H9 (cell line): ENCODE data around the gene THBS1. TPM values are rescaled to one million over a fixed set of nuclear protein-coding genes. Genes with fewer than 3 reads are reported as not detected.
A peak's percentile ranks its signal among the peaks of the same experiment; 100 is the strongest.

Experiments
- DNase-seq: peaks from one replicate; pipeline ENCODE4 v3.0.0-alpha.2; 2017
- H2AFZ ChIP-seq: one replicate; pipeline ENCODE4 v1.6.1; 2013; ENCODE audit warnings: mild to moderate bottlenecking, low read length, control low read depth, moderate library complexity
- H2AK5ac ChIP-seq: 2 replicates; pipeline ENCODE4 v1.6.1; 2013; ENCODE audit warnings: low read length, control low read depth, mixed read lengths; ENCODE audit not compliant: insufficient read length
- H2BK120ac ChIP-seq: one replicate; pipeline ENCODE4 v1.6.1; 2013; ENCODE audit warnings: low read depth, mild to moderate bottlenecking, low read length, control low read depth, inconsistent platforms; ENCODE audit not compliant: poor library complexity, severe bottlenecking
- H2BK12ac ChIP-seq: 2 replicates; pipeline ENCODE4 v1.6.1; 2013; ENCODE audit warnings: low read length, control low read depth, mixed read lengths, low read depth; ENCODE audit not compliant: insufficient read length
- H2BK15ac ChIP-seq: 2 replicates; pipeline ENCODE4 v1.6.1; 2013; ENCODE audit warnings: low read depth, low read length, control low read depth
- H2BK20ac ChIP-seq: one replicate; pipeline ENCODE4 v1.6.1; 2013; ENCODE audit warnings: low read depth, mild to moderate bottlenecking, low read length, control low read depth, inconsistent platforms; ENCODE audit not compliant: poor library complexity, severe bottlenecking
- H2BK5ac ChIP-seq: 2 replicates; pipeline ENCODE4 v1.6.1; 2013; ENCODE audit warnings: low read length, control low read depth, mixed read lengths; ENCODE audit not compliant: insufficient read length
- H3K14ac ChIP-seq: 2 replicates; pipeline ENCODE4 v1.6.1; 2013; ENCODE audit warnings: low read length, control low read depth; ENCODE audit not compliant: insufficient read depth
- H3K18ac ChIP-seq: 2 replicates; pipeline ENCODE4 v1.6.1; 2013; ENCODE audit warnings: low read depth, mild to moderate bottlenecking, mixed read lengths, low read length, control low read depth; ENCODE audit not compliant: insufficient read length
- H3K23ac ChIP-seq: 2 replicates; pipeline ENCODE4 v1.6.1; 2013; ENCODE audit warnings: low read length, control low read depth, mixed read lengths, low read depth; ENCODE audit not compliant: insufficient read length
- H3K23me2 ChIP-seq: 2 replicates; pipeline ENCODE4 v1.6.1; 2013; ENCODE audit warnings: low read depth, mild to moderate bottlenecking, mixed read lengths, low read length, control low read depth; ENCODE audit not compliant: insufficient read length, poor library complexity, severe bottlenecking
- H3K27ac ChIP-seq: 2 replicates; pipeline ENCODE4 v1.5.1; 2013; ENCODE audit warnings: low read length, control low read depth, mixed read lengths, low read depth; ENCODE audit not compliant: insufficient read length
- H3K27me3 ChIP-seq: 2 replicates; pipeline ENCODE4 v1.6.1; 2013; ENCODE audit warnings: low read length, control low read depth, inconsistent platforms; ENCODE audit not compliant: insufficient read depth
- H3K4ac ChIP-seq: 2 replicates; pipeline ENCODE4 v1.6.1; 2013; ENCODE audit warnings: low read depth, mild to moderate bottlenecking, control low read depth, inconsistent platforms, low read length, moderate library complexity
- H3K4me1 ChIP-seq: 2 replicates; pipeline ENCODE4 v1.6.1; 2013; ENCODE audit warnings: low read length, control low read depth, inconsistent platforms; ENCODE audit not compliant: insufficient read depth
- H3K4me2 ChIP-seq: 2 replicates; pipeline ENCODE4 v1.6.1; 2013; ENCODE audit warnings: low read length, control low read depth, mixed read lengths; ENCODE audit not compliant: insufficient read length, insufficient read depth
- H3K56ac ChIP-seq: 2 replicates; pipeline ENCODE4 v1.6.1; 2013; ENCODE audit warnings: low read depth, mild to moderate bottlenecking, mixed read lengths, low read length, control low read depth; ENCODE audit not compliant: insufficient read length
- H3K79me1 ChIP-seq: 2 replicates; pipeline ENCODE4 v1.6.1; 2013; ENCODE audit warnings: low read depth, mild to moderate bottlenecking, moderate library complexity, low read length, control low read depth, inconsistent platforms; ENCODE audit not compliant: insufficient read depth, poor library complexity, severe bottlenecking
- H3K79me2 ChIP-seq: 2 replicates; pipeline ENCODE4 v1.6.1; 2013; ENCODE audit warnings: low read length, control low read depth, inconsistent platforms; ENCODE audit not compliant: insufficient read depth
- H3K9ac ChIP-seq: 2 replicates; pipeline ENCODE4 v1.6.1; 2013; ENCODE audit warnings: low read length, control low read depth, mixed read lengths; ENCODE audit not compliant: insufficient read length; ENCODE audit errors: extremely low read depth
- H3K9me3 ChIP-seq: one replicate; pipeline ENCODE4 v1.6.1; 2013; ENCODE audit warnings: low read depth, low read length, inconsistent platforms; ENCODE audit not compliant: control insufficient read depth
- H3T11ph ChIP-seq: one replicate; pipeline ENCODE4 v1.6.1; 2013; ENCODE audit warnings: mild to moderate bottlenecking, low read length, control low read depth, inconsistent platforms
- H4K20me1 ChIP-seq: one replicate; pipeline ENCODE4 v1.6.1; 2013; ENCODE audit not compliant: control insufficient read depth, insufficient read length, insufficient read depth
- H4K5ac ChIP-seq: 2 replicates; pipeline ENCODE4 v1.6.1; 2013; ENCODE audit warnings: low read depth, mild to moderate bottlenecking, mixed read lengths, low read length, control low read depth; ENCODE audit not compliant: insufficient read length
- H4K8ac ChIP-seq: replicated peaks from 2 replicates; pipeline ENCODE4 v1.6.1; 2013; ENCODE audit warnings: low read length, control low read depth, mixed read lengths, low read depth; ENCODE audit not compliant: insufficient read length
- H4K91ac ChIP-seq: 2 replicates; pipeline ENCODE4 v1.6.1; 2013; ENCODE audit warnings: low read depth, mild to moderate bottlenecking, moderate library complexity, mixed read lengths, low read length, control low read depth; ENCODE audit not compliant: insufficient read length
- H3K27ac Mint-ChIP-seq, 3 experiments: 2 replicates in 2 of 3; 3 replicates in 1 of 3; pipeline ENCODE4 v1.8.0; 2020 to 2021; ENCODE audit warnings: mixed read lengths in 3 of 3, mild to moderate bottlenecking in 1 of 3, moderate library complexity in 1 of 3
- H3K27me3 Mint-ChIP-seq: 2 replicates; pipeline ENCODE4 v1.8.0; 2021; ENCODE audit warnings: low read depth, mild to moderate bottlenecking, moderate library complexity, mixed read lengths
- H3K36me3 Mint-ChIP-seq, 3 experiments: 2 replicates in 2 of 3; 3 replicates in 1 of 3; pipeline ENCODE4 v1.8.0; 2020 to 2021; ENCODE audit warnings: low read depth in 3 of 3, mixed read lengths in 3 of 3; ENCODE audit not compliant: insufficient read depth in 1 of 3
- H3K4me1 Mint-ChIP-seq, 2 experiments: 2 replicates each; pipeline ENCODE4 v1.8.0; 2020; ENCODE audit warnings: mixed read lengths in 2 of 2
- H3K4me3 Mint-ChIP-seq, 2 experiments: 2 replicates in 1 of 2; 3 replicates in 1 of 2; pipeline ENCODE4 v1.8.0; 2020 to 2021; ENCODE audit warnings: mild to moderate bottlenecking in 2 of 2, mixed read lengths in 2 of 2, moderate library complexity in 1 of 2
- H3K9me3 Mint-ChIP-seq, 2 experiments: 2 replicates in 1 of 2; 3 replicates in 1 of 2; pipeline ENCODE4 v1.8.0; 2020; ENCODE audit warnings: mild to moderate bottlenecking in 2 of 2, mixed read lengths in 2 of 2, moderate library complexity in 1 of 2
- CTCF ChIP-seq: fragments of 200-600 bp; sonication (generic); conservative IDR thresholded peaks from 3 replicates; pipeline ENCODE4 v1.8.0; 2021; ENCODE audit warnings: antibody characterized with exemption, mild to moderate bottlenecking
- WGBS: extraction: QIAGEN DNeasy Blood & Tissue Kit; methylation state at CpG from one replicate; pipeline ENCODE4 v1.1.7; 2013; ENCODE audit warnings: missing lambda C conversion rate, low lambda C conversion rate, mixed read lengths; ENCODE audit not compliant: insufficient read length; ENCODE audit errors: extremely low coverage; 5-methylcytosine and 5-hydroxymethylcytosine counted together
- total RNA-seq: library from RNA; stranded (reverse); gene quantifications from 2 replicates; pipeline ENCODE4 v1.2.1, GENCODE V29; 2021

The THBS1 gene
- total RNA-seq, 1 experiment from 2014 or later = 72.1 TPM

- H2BK5ac ChIP-seq = no peak overlapping the region
- H3K4me2 ChIP-seq = no peak overlapping the region
- no peak overlapping the region for H3K4me3 Mint-ChIP-seq
- H2BK120ac ChIP-seq = no peak overlapping the region
- no peak overlapping the region for H3K27ac ChIP-seq
- H3K23me2 ChIP-seq = no peaks in the 10 kb centered on the region
- H2BK20ac ChIP-seq = no peak overlapping the region
- H3K36me3 Mint-ChIP-seq = peaks cover 59 to 100% (median 98%) of the 10 kb centered on the region in 3 experiments; a peak in 6 of 7 replicates
- no peak overlapping the region for H3K18ac ChIP-seq
- H3K14ac ChIP-seq = no peak overlapping the region
- no peaks in the 10 kb centered on the region for H3K4me1 ChIP-seq
- H3T11ph ChIP-seq = no peak overlapping the region
- peak overlapping the region in 1 of 3 experiments; percentile 71; a peak in 1 of 7 replicates for H3K27ac Mint-ChIP-seq
- WGBS = no CpG with 5 or more reads among the region's 13 CpGs
- H2AFZ ChIP-seq = no peak overlapping the region
- H3K4me1 Mint-ChIP-seq = peaks cover 0 to 2% of the 10 kb centered on the region in 2 experiments; a peak in 2 of 4 replicates
- H3K79me2 ChIP-seq = no peaks in the 10 kb centered on the region
- no peak for DNase-seq
- no peak for TF ChIP-seq CTCF
- H3K23ac ChIP-seq = no peak overlapping the region
- H3K9ac ChIP-seq = no peak overlapping the region
- no peaks in the 10 kb centered on the region for H3K79me1 ChIP-seq
- H3K56ac ChIP-seq = no peak overlapping the region
- H3K9me3 ChIP-seq = no peaks in the 10 kb centered on the region
- H4K20me1 ChIP-seq = no peaks in the 10 kb centered on the region
- no peak overlapping the region for H3K4ac ChIP-seq
- H4K5ac ChIP-seq = no peak overlapping the region
- no peak overlapping the region for H2AK5ac ChIP-seq
- no peak overlapping the region for H2BK15ac ChIP-seq
- no peak overlapping the region for H2BK12ac ChIP-seq
- H4K91ac ChIP-seq = no peak overlapping the region
- H4K8ac ChIP-seq = no peak overlapping the region
- H3K27me3 ChIP-seq = no peaks in the 10 kb centered on the region
- H3K9me3 Mint-ChIP-seq = no peaks in the 10 kb centered on the region
- no peaks in the 10 kb centered on the region; the same call in 1 of the 2 replicates for H3K27me3 Mint-ChIP-seq
Measured at GRCh38 chr15:39588531-39589192, 7.8 kb downstream of the THBS1 start.
